GM12878 (cell line): Measurements from ENCODE around the gene ZNF558. TPM values are rescaled to one million over a fixed set of nuclear protein-coding genes. Genes with fewer than 3 reads are reported as not detected.
"Not testable (repeated sequence)": the region's sequence is repeated elsewhere in the genome, so short reads cannot be mapped to it uniquely, and the experiment has no call there.

Experiments
- ATAC-seq: fragments of 200-7000 bp; cut with Tn5 transposase; 3 replicates; pipeline ENCODE4 v1.9.1; 2020; ENCODE audit warnings: mild to moderate bottlenecking, moderate library complexity
- BruUV-seq: library from RNA; stranded (reverse); fragments of 400-500 nt; replicated peaks from 2 replicates; lab custom pipeline; 2021; lab: Mats Ljungman, UMichigan
- CTCF ChIA-PET: fragments of 300-600 bp; sonication (Branson Sonifier 250); formaldehyde crosslinking; extraction: SDS; loops from one replicate; lab custom pipeline; 2021; ENCODE audit warnings: inconsistent platforms; lab: Yijun Ruan, JAX
- POLR2A ChIA-PET: fragments of 350-600 bp; formaldehyde crosslinking; extraction: SDS; loops from one replicate; lab custom pipeline; 2021; ENCODE audit warnings: inconsistent platforms; lab: Charles Lee
- RAD21 ChIA-PET: fragments of 300-600 bp; sonication (Branson Sonifier 250); formaldehyde crosslinking; loops from one replicate; lab custom pipeline; 2023; ENCODE audit warnings: antibody characterized with exemption; ENCODE audit not compliant: unreplicated experiment; lab: Charles Lee
- SMC1A ChIA-PET: fragments of 300-600 bp; sonication (Branson Sonifier 250); formaldehyde crosslinking; loops from one replicate; lab custom pipeline; 2023; ENCODE audit not compliant: unreplicated experiment, uncharacterized antibody; lab: Charles Lee
- DNase-seq: peaks from one replicate; pipeline ENCODE4 v3.0.0-alpha.2; 2011; ENCODE audit warnings: low read depth, low spot score
- FAIRE-seq: peaks from 3 replicates; lab custom pipeline; 2011; peaks lifted over from hg19 to GRCh38; lab: Jason Lieb, UNC
- H2AFZ ChIP-seq: 2 replicates; pipeline ENCODE4 v1.6.0; 2011; ENCODE audit warnings: low read depth, low read length, control low read depth; ENCODE audit not compliant: control insufficient read depth
- H3K27ac ChIP-seq: 2 replicates; pipeline ENCODE4 v1.5.1; 2011; ENCODE audit warnings: control low read depth; ENCODE audit not compliant: control insufficient read depth, insufficient read depth
- H3K27me3 ChIP-seq, 2 experiments: replicated peaks in 1 of 2; 2 replicates each; pipeline versions ENCODE4 v1.6.0 to v1.6.1; 2011; ENCODE audit warnings: low read length in 1 of 2; ENCODE audit not compliant: control insufficient read depth in 2 of 2, insufficient read depth in 2 of 2
- H3K36me3 ChIP-seq, 2 experiments: 2 replicates each; pipeline ENCODE4 v1.5.1; 2011; ENCODE audit warnings: low read length in 1 of 2; ENCODE audit not compliant: control insufficient read depth in 2 of 2, insufficient read depth in 2 of 2
- H3K4me1 ChIP-seq: 2 replicates; pipeline ENCODE4 v1.6.1; 2011; ENCODE audit warnings: mild to moderate bottlenecking, low read length, moderate library complexity, mixed read lengths; ENCODE audit not compliant: control insufficient read depth, insufficient read depth
- H3K4me2 ChIP-seq: 2 replicates; pipeline ENCODE4 v1.6.0; 2011; ENCODE audit warnings: control low read depth; ENCODE audit not compliant: control insufficient read depth, insufficient read depth
- H3K4me3 ChIP-seq: fragments of 200-600 bp; sonication (generic); 2 replicates; pipeline ENCODE4 v1.5.1; 2016
- H3K79me2 ChIP-seq: 2 replicates; pipeline ENCODE4 v1.6.0; 2011; ENCODE audit warnings: low read length; ENCODE audit not compliant: control insufficient read depth, insufficient read depth
- H3K9ac ChIP-seq: 2 replicates; pipeline ENCODE4 v1.8.0; 2011; ENCODE audit warnings: low read length, control low read depth, mixed read lengths; ENCODE audit not compliant: control insufficient read depth, insufficient read depth
- H3K9me3 ChIP-seq: replicated peaks from 3 replicates; pipeline ENCODE4 v1.5.1; 2011; ENCODE audit warnings: mild to moderate bottlenecking, low read length; ENCODE audit not compliant: control insufficient read depth, insufficient read depth
- H4K20me1 ChIP-seq: 2 replicates; pipeline ENCODE4 v1.6.0; 2011; ENCODE audit not compliant: control insufficient read depth, insufficient read depth
- CEBPB ChIP-seq, 2 experiments: fragments of 150-350 bp in 1 of 2; IDR thresholded peaks; 2 replicates each; pipeline ENCODE4 v1.6.1; 2012 to 2014; ENCODE audit warnings: low read depth in 2 of 2, low read length in 2 of 2, borderline replicate concordance in 1 of 2, inconsistent platforms in 1 of 2
- WGBS: methylation state at CpG from one replicate; pipeline ENCODE4 v1.1.6; 2016; ENCODE audit warnings: low lambda C conversion rate; ENCODE audit not compliant: insufficient replicate concordance, insufficient coverage; ENCODE audit errors: missing lambda C conversion rate; 5-methylcytosine and 5-hydroxymethylcytosine counted together
- in situ Hi-C: fragments of 300-500 bp; cut with MboI; formaldehyde crosslinking; loops from 9 replicates; pipeline ENCODE4 v1.14.3; 2018; ENCODE audit warnings: mixed read lengths
- intact Hi-C: fragments of 100-400 bp; cut with micrococcal nuclease; formaldehyde crosslinking; loops from one replicate; pipeline ENCODE4 v1.14.2; 2022; ENCODE audit not compliant: unreplicated experiment
- polyA plus RNA-seq, 11 experiments: library from polyadenylated mRNA; depleted of rRNA in 4 of 11; unstranded in 6 of 11; stranded (reverse) in 5 of 11; fragments of >200 nt; fragmentation: Nextera tagmentation in 4 of 11; fragmentation: Illumina TruSeq in 1 of 11; extraction: Ambion mirVana in 4 of 11; extraction: Trizol in 1 of 11; gene quantifications; 1 replicate in 1 of 11; 2 replicates in 10 of 11; pipeline versions ENCODE4 v1.2.1 to v1.2.3, GENCODE V29; 2011 to 2016; ENCODE audit warnings: inconsistent platforms in 2 of 11, missing spikeins in 2 of 11, low read depth in 1 of 11
- total RNA-seq, 4 experiments: library from RNA; depleted of rRNA in 3 of 4; stranded (reverse); fragments of >200 nt in 3 of 4; fragmentation: Illumina TruSeq in 1 of 4; extraction: Trizol in 1 of 4; gene quantifications; 2 replicates each; pipeline versions ENCODE4 v1.2.1 to v1.2.3, GENCODE V29; 2013 to 2021

ZNF558 gene
- total and polyA plus RNA-seq, 10 of the 15 experiments (the other 5 are each of a cell fraction or from before 2014, with no cell fraction given), result 0.95 to 8.1 (median 6.2) TPM; not detected in 1

- ChIA-PET CTCF (no interaction called here), RAD21 (no interaction called here), SMC1A (no interaction called here), POLR2A (no interaction called here)
- no peak overlapping the region for H3K4me3 ChIP-seq
- H2AFZ ChIP-seq, result no peak overlapping the region
- no peak for FAIRE-seq
- no peak for DNase-seq
- no peaks in the 10 kb centered on the region; the same call in 2 of the 3 replicates for H3K9me3 ChIP-seq
- ATAC-seq, result no peak
- 15% methylated on average over 1 of the region's 1 CpG for WGBS
- H3K9ac ChIP-seq, result no peak overlapping the region
- no peaks in the 10 kb centered on the region for H3K36me3 ChIP-seq
- H4K20me1 ChIP-seq, result no peaks in the 10 kb centered on the region
- no peaks in the 10 kb centered on the region for H3K27me3 ChIP-seq
- H3K4me1 ChIP-seq, result no peaks in the 10 kb centered on the region
- intact Hi-C loops (no loop called here), in situ Hi-C loops (no loop called here)
- no TSS peak for BruUV-seq
- H3K79me2 ChIP-seq, result no peaks in the 10 kb centered on the region
- no peak overlapping the region for H3K4me2 ChIP-seq
- TF ChIP-seq CEBPB (IDR thresholded peaks at IDR 0.05; ENCODE audit: borderline replicate concordance in 1 of 2, low read depth in 2 of 2, low read length in 2 of 2), result no peak
- no peak overlapping the region for H3K27ac ChIP-seq
Observed at GRCh38 chr19:8794823-8795222, 37.3 kb downstream of the ZNF558 start.

DNA sequence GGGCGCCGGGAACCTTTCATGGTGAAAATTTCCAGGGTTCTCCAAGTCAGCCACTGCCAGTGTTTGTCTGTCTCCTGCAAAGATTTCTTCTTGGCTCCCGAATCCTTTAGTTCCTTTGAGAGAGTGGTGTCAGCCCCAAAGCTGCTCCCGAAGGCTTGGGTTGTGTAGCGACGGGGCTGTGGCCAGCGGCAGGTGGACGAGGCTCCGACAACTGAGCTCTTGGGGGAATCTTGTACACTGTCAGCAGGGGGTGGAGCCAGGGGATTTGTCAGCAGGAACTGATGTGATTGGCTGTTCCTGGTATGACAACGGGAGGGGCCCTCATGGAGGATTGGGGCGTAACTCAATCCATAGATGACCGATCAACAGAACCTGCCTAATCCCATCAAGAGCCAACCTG is 58.5 kb downstream of the ZNF558 start:
- H2AFZ ChIP-seq, H3K27me3 ChIP-seq, H3K9me3 ChIP-seq, CTCF ChIA-PET, RAD21 ChIA-PET, H3K9ac ChIP-seq, H3K79me2 ChIP-seq, H3K4me1 ChIP-seq, intact Hi-C loops, H3K27ac ChIP-seq, FAIRE-seq, SMC1A ChIA-PET, H3K36me3 ChIP-seq, H3K4me2 ChIP-seq, ATAC-seq, POLR2A ChIA-PET, in situ Hi-C loops, DNase-seq, H4K20me1 ChIP-seq, BruUV-seq, H3K4me3 ChIP-seq: not testable (repeated sequence)
- WGBS, result 54% methylated on average over 6 of the region's 12 CpGs

GRCh38 chr19:8769265-8769664 is 62.8 kb downstream of the ZNF558 start:
- H3K4me2 ChIP-seq, FAIRE-seq, DNase-seq, H2AFZ ChIP-seq, H3K4me3 ChIP-seq, CTCF ChIA-PET, H3K36me3 ChIP-seq, H3K27ac ChIP-seq, in situ Hi-C loops, RAD21 ChIA-PET, ATAC-seq, BruUV-seq, SMC1A ChIA-PET, H3K9me3 ChIP-seq, POLR2A ChIA-PET, intact Hi-C loops, H3K9ac ChIP-seq, H3K27me3 ChIP-seq, H3K4me1 ChIP-seq, H3K79me2 ChIP-seq, H4K20me1 ChIP-seq: not testable (repeated sequence)
- WGBS, result 45% methylated on average over 3 of the region's 8 CpGs

DNA sequence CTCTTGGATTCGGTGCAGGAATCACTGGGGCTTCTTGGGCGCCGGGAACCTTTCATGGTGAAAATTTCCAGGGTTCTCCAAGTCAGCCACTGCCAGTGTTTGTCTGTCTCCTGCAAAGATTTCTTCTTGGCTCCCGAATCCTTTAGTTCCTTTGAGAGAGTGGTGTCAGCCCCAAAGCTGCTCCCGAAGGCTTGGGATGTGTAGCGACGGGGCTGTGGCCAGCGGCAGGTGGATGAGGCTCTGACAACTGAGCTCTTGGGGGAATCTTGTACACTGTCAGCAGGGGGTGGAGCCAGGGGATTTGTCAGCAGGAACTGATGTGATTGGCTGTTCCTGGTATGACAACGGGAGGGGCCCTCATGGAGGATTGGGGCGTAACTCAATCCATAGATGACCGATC is 64.8 kb downstream of the ZNF558 start:
- 54% methylated on average over 5 of the region's 11 CpGs for WGBS
- SMC1A ChIA-PET, POLR2A ChIA-PET, BruUV-seq, H3K79me2 ChIP-seq, H4K20me1 ChIP-seq, intact Hi-C loops, CTCF ChIA-PET, H3K9me3 ChIP-seq, H3K27ac ChIP-seq, in situ Hi-C loops, H3K27me3 ChIP-seq, FAIRE-seq, RAD21 ChIA-PET, H3K4me1 ChIP-seq, H3K4me3 ChIP-seq, H3K9ac ChIP-seq, H3K4me2 ChIP-seq, DNase-seq, H2AFZ ChIP-seq, ATAC-seq, H3K36me3 ChIP-seq: not testable (repeated sequence)
